IPS-18c (cell line): Measurements from ENCODE around the gene LIN7A.

Source experiments
- H3K4me3 ChIP-seq: 2 replicates; pipeline ENCODE4 v1.7.0; 2013; ENCODE audit warnings: low read depth, mild to moderate bottlenecking, low read length, moderate library complexity; ENCODE audit not compliant: insufficient read depth
- H3K9me3 ChIP-seq: one replicate; pipeline ENCODE4 v1.6.1; 2013; ENCODE audit warnings: mild to moderate bottlenecking, low read length, moderate library complexity; ENCODE audit not compliant: control insufficient read depth, insufficient read depth

LIN7A gene

GRCh38 chr12:80752464-80752863 is 185.3 kb downstream of the LIN7A start:
- H3K4me3 ChIP-seq = no peak overlapping the region
- H3K9me3 ChIP-seq = no peaks in the 10 kb centered on the region

DNA sequence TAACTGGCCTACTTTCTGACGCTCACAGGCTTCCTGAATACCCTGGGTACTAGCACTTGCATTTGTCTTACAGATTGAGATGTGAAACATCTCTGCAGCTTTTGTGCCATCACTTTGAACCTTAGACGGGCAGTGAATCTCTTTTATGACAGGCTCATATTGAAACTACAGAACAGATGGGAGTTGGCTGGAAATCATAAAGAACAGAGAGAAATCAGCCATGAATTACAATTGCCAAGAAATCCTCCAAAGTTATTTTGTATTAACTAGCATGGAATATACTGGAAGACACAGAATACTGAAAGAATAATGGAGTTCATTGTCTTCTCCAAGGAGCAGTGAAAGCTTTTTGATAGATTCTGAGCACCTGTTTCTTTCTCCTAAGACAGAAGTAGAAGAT is 188.3 kb downstream of the LIN7A start:
- H3K9me3 ChIP-seq = no peaks in the 10 kb centered on the region
- no peak overlapping the region for H3K4me3 ChIP-seq

DNA sequence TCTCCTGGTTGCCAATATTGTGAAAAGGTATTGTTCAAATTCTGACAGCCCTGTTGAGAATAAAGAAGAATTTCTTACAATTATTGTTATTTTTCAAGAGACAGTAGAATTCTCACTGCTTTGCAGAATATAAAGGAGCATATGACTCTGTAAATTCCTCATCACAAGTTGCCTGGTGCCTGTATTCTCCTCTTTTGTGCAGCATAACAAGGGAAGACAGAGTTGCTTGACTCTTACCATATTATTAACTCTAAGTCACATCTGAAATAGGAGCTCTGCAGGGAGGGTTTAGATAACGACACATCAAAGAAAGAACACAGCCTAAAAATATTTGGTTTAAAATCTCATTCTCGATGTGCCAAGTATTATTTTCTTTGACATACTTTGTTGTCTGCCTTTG is 189.9 kb downstream of the LIN7A start:
- Histone ChIP-seq H3K9me3 (no peaks in the 10 kb centered on the region), H3K4me3 (no peak overlapping the region)

DNA sequence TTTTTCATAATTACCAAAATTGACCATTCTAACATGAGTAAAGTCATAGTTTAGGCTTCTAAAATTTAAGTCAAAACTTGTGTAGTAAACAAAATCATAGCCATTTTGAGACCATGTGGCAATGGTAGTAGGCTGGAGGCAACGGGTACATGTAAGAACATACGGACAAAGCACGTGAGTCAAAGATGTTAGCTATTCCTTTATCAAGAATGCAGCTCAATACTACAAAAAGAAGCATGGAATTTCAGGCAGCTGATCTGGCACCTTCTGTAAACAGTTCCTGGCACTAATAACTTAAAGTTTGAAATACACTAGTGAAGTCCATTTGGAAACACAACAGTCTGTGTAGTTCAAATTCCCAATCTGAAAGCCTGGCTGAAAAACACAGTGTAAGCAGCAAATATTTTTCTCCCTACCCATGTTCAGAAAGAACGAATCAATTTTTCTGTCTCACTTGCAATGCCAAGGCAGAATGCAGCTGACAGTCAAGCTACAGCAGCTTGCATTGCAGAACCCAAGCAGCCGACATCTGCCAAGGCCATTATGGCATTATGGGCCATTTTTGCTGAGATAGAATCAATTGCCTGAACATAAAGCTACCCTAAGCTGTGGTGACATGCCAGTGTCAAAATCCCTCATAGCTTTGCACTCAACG is 191.8 kb downstream of the LIN7A start:
- H3K4me3 ChIP-seq = no peak overlapping the region

More for the DNA sequence above, 191.8 kb downstream of the LIN7A start:
- no peaks in the 10 kb centered on the region for H3K9me3 ChIP-seq
